HepG2 (cell line): ENCODE measurements around the gene ABHD15. TPM values are rescaled to one million over a fixed set of nuclear protein-coding genes. Genes with fewer than 3 reads are reported as not detected.
A peak's percentile ranks its signal among the peaks of the same experiment; 100 is the strongest.

Experiments used
- CHD4 ChIP-seq: fragments of 200-600 bp; sonication (generic); IDR thresholded peaks from 2 replicates; pipeline ENCODE4 v1.7.0; 2017; ENCODE audit warnings: mild to moderate bottlenecking, low read length, borderline replicate concordance
- DNMT3B ChIP-seq: conservative IDR thresholded peaks from 2 replicates; pipeline ENCODE4 v1.6.1; 2016; ENCODE audit warnings: missing biosample characterization, control low read depth
- IRX3 ChIP-seq: sonication (generic); formaldehyde crosslinking; IDR thresholded peaks from 2 replicates; pipeline ENCODE4 v1.8.1; 2023; ENCODE audit warnings: mild to moderate bottlenecking, low read depth, missing genetic modification reagents, borderline replicate concordance
- ISX ChIP-seq: sonication (generic); formaldehyde crosslinking; conservative IDR thresholded peaks from 2 replicates; pipeline ENCODE4 v1.5.0; 2020; ENCODE audit warnings: missing genetic modification reagents
- KDM5B ChIP-seq: sonication (generic); formaldehyde crosslinking; IDR thresholded peaks from 2 replicates; pipeline ENCODE4 v1.4.0; 2020; ENCODE audit warnings: missing genetic modification reagents, mild to moderate bottlenecking, borderline replicate concordance
- KLF13 ChIP-seq: sonication (generic); formaldehyde crosslinking; IDR thresholded peaks from 2 replicates; pipeline ENCODE4 v1.4.0; 2020; ENCODE audit warnings: mild to moderate bottlenecking, missing genetic modification reagents
- PLRG1 ChIP-seq: fragments of 450-650 bp; conservative IDR thresholded peaks from 2 replicates; pipeline ENCODE4 v1.6.1; 2016
- POLR2AphosphoS2 ChIP-seq: IDR thresholded peaks from 2 replicates; pipeline ENCODE4 v1.6.1; 2011; ENCODE audit warnings: low read depth, low read length, improper control_type of control experiment
- RFXANK ChIP-seq: IDR thresholded peaks from 2 replicates; pipeline ENCODE4 v1.6.1; 2016
- RXRB ChIP-seq: IDR thresholded peaks from 2 replicates; pipeline ENCODE4 v1.6.1; 2016; ENCODE audit warnings: borderline replicate concordance, missing genetic modification reagents, missing compliant biosample characterization
- SETDB1 ChIP-seq: sonication (generic); formaldehyde crosslinking; IDR thresholded peaks from 2 replicates; pipeline ENCODE4 v1.5.1; 2020; ENCODE audit warnings: missing genetic modification reagents, mild to moderate bottlenecking, borderline replicate concordance
- ZBTB42 ChIP-seq: sonication (generic); formaldehyde crosslinking; IDR thresholded peaks from 2 replicates; pipeline ENCODE4 v1.5.0; 2020; ENCODE audit warnings: mild to moderate bottlenecking, missing genetic modification reagents
- ZNF292 ChIP-seq: sonication (generic); formaldehyde crosslinking; IDR thresholded peaks from 2 replicates; pipeline ENCODE4 v1.8.1; 2022; ENCODE audit warnings: mild to moderate bottlenecking, low read depth, missing genetic modification reagents, borderline replicate concordance
- ZNF3 ChIP-seq: IDR thresholded peaks from 2 replicates; pipeline ENCODE4 v1.7.0; 2017; ENCODE audit warnings: inconsistent platforms
- ZNF816 ChIP-seq: sonication (generic); formaldehyde crosslinking; IDR thresholded peaks from 2 replicates; pipeline ENCODE4 v1.8.0; 2022; ENCODE audit warnings: missing genetic modification reagents, mild to moderate bottlenecking, borderline replicate concordance
- ZSCAN12 ChIP-seq: sonication (generic); formaldehyde crosslinking; IDR thresholded peaks from 2 replicates; pipeline ENCODE4 v1.9.0; 2021; ENCODE audit warnings: mild to moderate bottlenecking, missing genetic modification reagents
- ZSCAN21 ChIP-seq: sonication (generic); formaldehyde crosslinking; IDR thresholded peaks from 2 replicates; pipeline ENCODE4 v1.8.0; 2022; ENCODE audit warnings: mild to moderate bottlenecking, missing genetic modification reagents, moderate library complexity, borderline replicate concordance
- ZSCAN29 ChIP-seq: sonication (generic); formaldehyde crosslinking; conservative IDR thresholded peaks from 2 replicates; pipeline ENCODE4 v1.4.0; 2020; ENCODE audit warnings: mild to moderate bottlenecking, missing genetic modification reagents
- polyA plus RNA-seq, 8 experiments: library from polyadenylated mRNA; depleted of rRNA in 3 of 8; stranded (reverse) in 7 of 8; unstranded in 1 of 8; fragments of >200 nt; fragmentation: Illumina TruSeq in 4 of 8; extraction: Trizol in 4 of 8; gene quantifications; 2 replicates each; pipeline versions ENCODE4 v1.2.1 to v1.2.3, GENCODE V29; 2011 to 2016; ENCODE audit warnings: low read depth in 4 of 8, missing spikeins in 1 of 8, mixed read lengths in 1 of 8; ENCODE audit not compliant: insufficient read depth in 1 of 8
- total RNA-seq, 5 experiments: library from RNA; depleted of rRNA; stranded (reverse); fragments of >200 nt; fragmentation: Illumina TruSeq; extraction: Trizol; gene quantifications; 2 replicates each; pipeline ENCODE4 v1.2.3, GENCODE V29; 2016; ENCODE audit warnings: low read depth in 1 of 5
- TF ChIP-seq, protein P1 (sequence below): sonication (generic); formaldehyde crosslinking; IDR thresholded peaks from 2 replicates; pipeline ENCODE4 v1.5.1; 2020; ENCODE audit warnings: missing genetic modification reagents, mild to moderate bottlenecking, borderline replicate concordance
- TF ChIP-seq, protein P2 (sequence below): sonication (generic); formaldehyde crosslinking; IDR thresholded peaks from 2 replicates; pipeline ENCODE4 v1.5.0; 2020; ENCODE audit warnings: mild to moderate bottlenecking, missing genetic modification reagents, borderline replicate concordance
- TF ChIP-seq, protein P3 (sequence below): sonication (generic); formaldehyde crosslinking; IDR thresholded peaks from 2 replicates; pipeline ENCODE4 v1.5.0; 2020; ENCODE audit warnings: missing genetic modification reagents

Gene ABHD15
- total and polyA plus RNA-seq, 2 of the 13 experiments (the other 11 are each of a cell fraction or from before 2014, with no cell fraction given) = 2.4 to 7.7 TPM

DNA sequence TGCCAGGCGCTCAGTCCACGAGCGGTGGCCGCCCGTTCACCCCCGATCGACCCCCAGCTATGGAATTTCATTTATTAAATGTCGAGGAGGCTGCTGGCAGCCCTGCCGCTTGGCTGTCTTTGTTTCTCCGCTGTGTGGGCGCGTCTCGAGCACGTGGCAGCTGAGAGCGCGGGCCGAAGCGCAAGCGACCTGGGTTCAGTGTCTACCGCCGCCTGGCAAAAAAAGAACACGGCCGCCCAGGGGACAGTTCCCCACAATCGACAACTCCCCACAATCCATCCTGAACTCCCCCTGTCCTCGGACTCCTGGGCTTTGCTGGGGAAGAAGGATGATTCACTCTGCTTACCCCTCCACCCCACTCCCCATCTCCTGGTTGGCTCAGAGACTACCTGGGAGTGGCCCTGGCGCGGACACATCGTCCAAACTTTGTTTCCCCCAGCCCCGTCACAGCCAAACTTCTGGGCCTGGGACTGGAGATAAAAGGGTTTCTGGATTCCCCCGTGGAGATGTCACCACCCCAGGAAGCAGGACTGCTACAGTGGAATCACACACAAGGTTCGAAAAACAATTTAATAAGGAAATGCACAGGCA lies 24.4 kb upstream of the ABHD15 start (continued):
- TF ChIP-seq, protein P1, sequence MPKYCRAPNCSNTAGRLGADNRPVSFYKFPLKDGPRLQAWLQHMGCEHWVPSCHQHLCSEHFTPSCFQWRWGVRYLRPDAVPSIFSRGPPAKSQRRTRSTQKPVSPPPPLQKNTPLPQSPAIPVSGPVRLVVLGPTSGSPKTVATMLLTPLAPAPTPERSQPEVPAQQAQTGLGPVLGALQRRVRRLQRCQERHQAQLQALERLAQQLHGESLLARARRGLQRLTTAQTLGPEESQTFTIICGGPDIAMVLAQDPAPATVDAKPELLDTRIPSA (CRISPR knock-in tag) = peak; percentile 55; the same call in 1 of the 2 replicates
- TF ChIP-seq ZNF816 = peak; percentile 19; the same call in 1 of the 2 replicates
- TF ChIP-seq CHD4 = no peak
- no peak for TF ChIP-seq ISX (CRISPR knock-in tag)
- no peak for TF ChIP-seq RFXANK (CRISPR knock-in tag)
- 0 out of 2 replicates have a peak, but pooled peaks have one; percentile 27 for TF ChIP-seq RXRB
- TF ChIP-seq ZSCAN21 (CRISPR knock-in tag) = peak; percentile 12; the same call in 1 of the 2 replicates
- TF ChIP-seq ZSCAN12 = no peak
- TF ChIP-seq ZNF292 (CRISPR knock-in tag) = no peak
- no peak for TF ChIP-seq POLR2AphosphoS2
- TF ChIP-seq ZSCAN29 (CRISPR knock-in tag) = no peak
- no peak for TF ChIP-seq PLRG1
- TF ChIP-seq, protein P2, sequence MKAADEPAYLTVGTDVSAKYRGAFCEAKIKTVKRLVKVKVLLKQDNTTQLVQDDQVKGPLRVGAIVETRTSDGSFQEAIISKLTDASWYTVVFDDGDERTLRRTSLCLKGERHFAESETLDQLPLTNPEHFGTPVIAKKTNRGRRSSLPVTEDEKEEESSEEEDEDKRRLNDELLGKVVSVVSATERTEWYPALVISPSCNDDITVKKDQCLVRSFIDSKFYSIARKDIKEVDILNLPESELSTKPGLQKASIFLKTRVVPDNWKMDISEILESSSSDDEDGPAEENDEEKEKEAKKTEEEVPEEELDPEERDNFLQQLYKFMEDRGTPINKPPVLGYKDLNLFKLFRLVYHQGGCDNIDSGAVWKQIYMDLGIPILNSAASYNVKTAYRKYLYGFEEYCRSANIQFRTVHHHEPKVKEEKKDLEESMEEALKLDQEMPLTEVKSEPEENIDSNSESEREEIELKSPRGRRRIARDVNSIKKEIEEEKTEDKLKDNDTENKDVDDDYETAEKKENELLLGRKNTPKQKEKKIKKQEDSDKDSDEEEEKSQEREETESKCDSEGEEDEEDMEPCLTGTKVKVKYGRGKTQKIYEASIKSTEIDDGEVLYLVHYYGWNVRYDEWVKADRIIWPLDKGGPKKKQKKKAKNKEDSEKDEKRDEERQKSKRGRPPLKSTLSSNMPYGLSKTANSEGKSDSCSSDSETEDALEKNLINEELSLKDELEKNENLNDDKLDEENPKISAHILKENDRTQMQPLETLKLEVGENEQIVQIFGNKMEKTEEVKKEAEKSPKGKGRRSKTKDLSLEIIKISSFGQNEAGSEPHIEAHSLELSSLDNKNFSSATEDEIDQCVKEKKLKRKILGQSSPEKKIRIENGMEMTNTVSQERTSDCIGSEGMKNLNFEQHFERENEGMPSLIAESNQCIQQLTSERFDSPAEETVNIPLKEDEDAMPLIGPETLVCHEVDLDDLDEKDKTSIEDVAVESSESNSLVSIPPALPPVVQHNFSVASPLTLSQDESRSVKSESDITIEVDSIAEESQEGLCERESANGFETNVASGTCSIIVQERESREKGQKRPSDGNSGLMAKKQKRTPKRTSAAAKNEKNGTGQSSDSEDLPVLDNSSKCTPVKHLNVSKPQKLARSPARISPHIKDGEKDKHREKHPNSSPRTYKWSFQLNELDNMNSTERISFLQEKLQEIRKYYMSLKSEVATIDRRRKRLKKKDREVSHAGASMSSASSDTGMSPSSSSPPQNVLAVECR (CRISPR knock-in tag) = peak; percentile 51; the same call in 1 of the 2 replicates
- TF ChIP-seq SETDB1 (CRISPR knock-in tag) = no peak
- TF ChIP-seq IRX3 (CRISPR knock-in tag) = peak; percentile 71; the same call in 1 of the 2 replicates
- no peak for TF ChIP-seq KLF13 (CRISPR knock-in tag)
- TF ChIP-seq, protein P3, sequence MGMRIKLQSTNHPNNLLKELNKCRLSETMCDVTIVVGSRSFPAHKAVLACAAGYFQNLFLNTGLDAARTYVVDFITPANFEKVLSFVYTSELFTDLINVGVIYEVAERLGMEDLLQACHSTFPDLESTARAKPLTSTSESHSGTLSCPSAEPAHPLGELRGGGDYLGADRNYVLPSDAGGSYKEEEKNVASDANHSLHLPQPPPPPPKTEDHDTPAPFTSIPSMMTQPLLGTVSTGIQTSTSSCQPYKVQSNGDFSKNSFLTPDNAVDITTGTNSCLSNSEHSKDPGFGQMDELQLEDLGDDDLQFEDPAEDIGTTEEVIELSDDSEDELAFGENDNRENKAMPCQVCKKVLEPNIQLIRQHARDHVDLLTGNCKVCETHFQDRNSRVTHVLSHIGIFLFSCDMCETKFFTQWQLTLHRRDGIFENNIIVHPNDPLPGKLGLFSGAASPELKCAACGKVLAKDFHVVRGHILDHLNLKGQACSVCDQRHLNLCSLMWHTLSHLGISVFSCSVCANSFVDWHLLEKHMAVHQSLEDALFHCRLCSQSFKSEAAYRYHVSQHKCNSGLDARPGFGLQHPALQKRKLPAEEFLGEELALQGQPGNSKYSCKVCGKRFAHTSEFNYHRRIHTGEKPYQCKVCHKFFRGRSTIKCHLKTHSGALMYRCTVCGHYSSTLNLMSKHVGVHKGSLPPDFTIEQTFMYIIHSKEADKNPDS (CRISPR knock-in tag) = 0 out of 2 replicates have a peak, but pooled peaks have one; percentile 11
- no peak for TF ChIP-seq DNMT3B
- no peak; the same call in 1 of the 2 replicates for TF ChIP-seq ZNF3 (CRISPR knock-in tag)
- TF ChIP-seq ZBTB42 (CRISPR knock-in tag) = no peak
- TF ChIP-seq KDM5B (CRISPR knock-in tag) = peak; percentile 27; the same call in 1 of the 2 replicates
